GM12891 (cell line): ENCODE results near the gene FKBP15.
"Not testable (repeated sequence)": the region's sequence is repeated elsewhere in the genome, so short reads cannot be mapped to it uniquely, and the experiment has no call there.

Experiments used
- PAX5 ChIP-seq: IDR thresholded peaks from 2 replicates; pipeline ENCODE4 v1.6.1; 2011; ENCODE audit warnings: low read length, moderate library complexity, mild to moderate bottlenecking; ENCODE audit not compliant: insufficient read depth, severe bottlenecking
- POLR2A ChIP-seq: IDR thresholded peaks from 2 replicates; pipeline ENCODE4 v1.6.1; 2011; ENCODE audit warnings: low read depth, low read length, control low read depth
- POLR2AphosphoS5 ChIP-seq: IDR thresholded peaks from 2 replicates; pipeline ENCODE4 v1.6.1; 2011; ENCODE audit warnings: low read depth, low read length, control low read depth
- POU2F2 ChIP-seq: IDR thresholded peaks from 2 replicates; pipeline ENCODE4 v1.6.1; 2011; ENCODE audit warnings: low read depth, mild to moderate bottlenecking, control low read depth, low read length, moderate library complexity
- SPI1 ChIP-seq: IDR thresholded peaks from 2 replicates; pipeline ENCODE4 v1.6.1; 2011; ENCODE audit warnings: low read depth, low read length, control low read depth
- TAF1 ChIP-seq: IDR thresholded peaks from 2 replicates; pipeline ENCODE4 v1.6.1; 2011; ENCODE audit warnings: low read depth, low read length, control low read depth

DNA sequence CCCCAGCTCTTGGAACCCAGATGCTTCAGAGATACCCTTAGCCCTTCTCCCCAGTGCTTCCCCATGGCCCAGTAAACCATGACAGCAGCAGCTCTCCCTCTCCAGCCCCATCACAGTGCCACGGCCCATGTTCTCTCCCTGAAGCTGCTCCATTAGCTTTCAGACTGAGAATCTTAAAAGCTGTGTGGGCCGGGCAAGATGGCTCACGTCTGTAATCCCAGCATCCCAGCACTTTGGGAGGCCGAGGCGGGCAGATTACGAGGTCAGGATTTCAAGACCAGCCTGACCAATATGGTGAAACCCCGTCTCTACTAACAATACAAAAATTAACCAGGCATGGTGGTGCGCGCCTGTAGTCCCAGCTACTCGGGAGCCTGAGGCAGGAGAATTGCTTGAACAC is 71.5 kb downstream of the FKBP15 start:
- not testable (repeated sequence) for TF ChIP-seq POLR2A, TAF1, POLR2AphosphoS5, SPI1, POU2F2, PAX5
